ENCODE data around the gene IQSEC1.

IQSEC1 gene

DNA sequence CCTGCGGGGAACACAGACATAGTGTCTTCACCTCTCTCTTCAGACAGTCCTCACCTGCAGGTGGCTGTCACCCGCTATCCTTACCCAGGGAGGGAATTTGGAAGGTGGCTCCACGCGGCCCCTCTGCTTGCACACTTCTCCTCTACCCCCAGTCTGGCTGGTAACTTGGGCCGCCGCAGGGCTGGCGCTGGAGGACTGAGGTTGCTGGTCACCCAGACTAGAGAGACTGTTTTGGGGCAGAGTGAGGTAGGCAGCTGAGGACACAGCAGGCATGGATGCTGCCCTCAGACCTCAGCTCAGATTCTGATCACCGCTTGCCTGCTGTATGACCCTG is 12.6 kb upstream of the IQSEC1 start:
- DNase-seq (ENCODE audit: insufficient read length, low spot score) (no peak), FAIRE-seq (no peak)
- TF ChIP-seq POLR2A (IDR thresholded peaks at IDR 0.05; ENCODE audit: low read depth, low read length), result no peak

DNA sequence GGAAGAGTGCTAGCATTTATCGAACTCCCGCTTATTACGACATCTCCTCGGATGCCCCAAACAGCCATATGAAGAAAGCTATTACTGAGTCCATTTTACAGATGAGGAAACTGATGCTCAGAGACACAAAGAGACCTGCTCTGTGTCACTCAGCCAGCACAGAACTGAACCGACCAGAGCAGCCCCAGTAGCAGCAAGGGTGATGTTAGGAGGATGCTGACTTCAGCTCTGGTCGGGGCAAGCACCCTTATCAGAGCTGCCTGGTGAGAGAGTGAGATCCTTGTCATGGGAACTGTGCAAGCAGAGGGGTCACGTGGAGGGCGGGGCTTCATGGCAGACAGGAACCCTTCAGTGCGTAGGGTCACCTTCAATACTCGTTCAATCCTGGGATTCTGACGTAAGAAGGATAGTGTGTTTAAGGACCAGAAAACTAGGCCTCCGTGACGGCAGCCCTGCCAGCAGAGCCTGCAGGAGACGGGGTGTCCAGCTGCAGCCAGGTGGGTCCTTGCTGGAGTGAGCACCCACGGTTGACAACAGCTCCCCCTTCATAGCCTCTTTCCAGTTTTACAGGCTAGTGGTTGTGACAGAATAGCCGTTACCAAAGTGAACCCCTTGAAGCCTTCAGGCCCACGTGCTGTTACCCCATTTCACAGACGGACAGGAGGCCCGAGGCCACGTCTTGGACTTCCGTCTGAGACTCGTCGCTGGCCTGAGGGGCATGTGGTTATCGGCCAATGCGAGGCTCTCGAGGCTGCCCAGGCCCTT is 12.0 kb upstream of the IQSEC1 start:
- TF ChIP-seq POLR2A (IDR thresholded peaks at IDR 0.05; ENCODE audit: low read depth, low read length), result no peak
- DNase-seq (ENCODE audit: insufficient read length, low spot score) (no peak), FAIRE-seq (no peak)

DNA sequence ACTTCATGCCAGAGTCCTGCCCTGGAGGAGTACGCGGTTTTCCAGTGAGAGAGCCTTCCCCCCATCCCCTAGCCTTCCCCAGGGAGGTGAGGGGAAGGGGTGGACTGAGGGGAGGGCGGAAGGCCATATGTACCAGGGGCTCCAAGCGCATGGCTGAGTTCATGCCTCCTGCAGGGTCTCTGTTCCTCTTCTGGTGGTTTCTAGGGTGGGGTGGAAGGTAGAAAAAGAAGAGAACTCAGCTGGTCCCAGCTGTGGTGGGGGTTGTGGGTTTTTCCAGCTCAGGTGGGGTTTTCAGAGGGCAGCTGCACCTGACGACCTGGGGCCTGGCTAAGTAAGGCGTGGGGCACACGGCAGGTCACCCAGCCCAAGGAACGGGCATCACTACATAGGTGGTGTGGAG is 10.7 kb upstream of the IQSEC1 start:
- DNase-seq (ENCODE audit: insufficient read length, low spot score) (no peak), FAIRE-seq (no peak)
- TF ChIP-seq POLR2A (IDR thresholded peaks at IDR 0.05; ENCODE audit: low read depth, low read length), result no peak

DNA sequence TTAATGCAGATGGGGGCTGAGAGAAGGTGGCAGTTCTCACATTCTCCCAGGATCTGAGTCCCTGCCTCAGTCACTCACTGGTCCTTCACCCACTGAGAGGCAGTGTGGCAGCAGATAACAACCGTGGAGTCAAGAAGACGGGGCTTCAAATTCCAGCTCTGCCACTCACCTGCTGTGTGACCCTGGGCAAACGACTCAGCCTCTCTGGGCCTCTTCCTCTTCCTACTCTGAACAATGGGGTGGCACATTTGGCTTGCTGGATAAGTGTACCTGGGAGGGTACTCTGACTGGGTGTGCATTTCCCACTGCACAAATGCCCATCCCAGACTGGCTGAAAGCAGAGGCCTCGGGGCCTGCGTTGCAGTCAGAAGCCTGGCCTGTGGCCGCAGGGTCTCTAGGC is 10.0 kb upstream of the IQSEC1 start:
- TF ChIP-seq POLR2A (IDR thresholded peaks at IDR 0.05; ENCODE audit: low read depth, low read length), result no peak
- FAIRE-seq, result no peak

DNA sequence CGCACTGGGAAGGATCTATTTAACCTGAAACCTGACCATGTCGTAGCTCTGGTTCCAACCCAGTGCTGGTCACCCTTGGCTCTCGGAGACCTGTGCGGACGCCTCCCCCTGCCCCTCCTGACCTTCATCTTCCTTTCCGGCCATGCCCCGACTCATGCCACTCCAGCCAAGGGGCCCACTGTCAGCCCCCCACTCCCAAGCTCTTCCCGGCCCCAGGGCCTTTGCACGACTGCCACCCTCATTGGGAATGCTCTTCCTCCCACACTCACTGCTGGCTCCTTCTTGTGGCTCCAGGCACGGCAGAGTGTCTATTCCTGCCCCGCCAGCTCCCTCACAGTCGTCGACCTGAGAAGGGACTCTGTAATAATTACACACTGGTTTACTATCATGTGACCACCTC is 9.4 kb upstream of the IQSEC1 start:
- DNase-seq (ENCODE audit: insufficient read length, low spot score) (no peak), FAIRE-seq (no peak)
- TF ChIP-seq POLR2A (IDR thresholded peaks at IDR 0.05; ENCODE audit: low read depth, low read length), result no peak

More for the DNA sequence above, 10.0 kb upstream of the IQSEC1 start:
- DNase-seq (ENCODE audit: insufficient read length, low spot score), result no peak

DNA sequence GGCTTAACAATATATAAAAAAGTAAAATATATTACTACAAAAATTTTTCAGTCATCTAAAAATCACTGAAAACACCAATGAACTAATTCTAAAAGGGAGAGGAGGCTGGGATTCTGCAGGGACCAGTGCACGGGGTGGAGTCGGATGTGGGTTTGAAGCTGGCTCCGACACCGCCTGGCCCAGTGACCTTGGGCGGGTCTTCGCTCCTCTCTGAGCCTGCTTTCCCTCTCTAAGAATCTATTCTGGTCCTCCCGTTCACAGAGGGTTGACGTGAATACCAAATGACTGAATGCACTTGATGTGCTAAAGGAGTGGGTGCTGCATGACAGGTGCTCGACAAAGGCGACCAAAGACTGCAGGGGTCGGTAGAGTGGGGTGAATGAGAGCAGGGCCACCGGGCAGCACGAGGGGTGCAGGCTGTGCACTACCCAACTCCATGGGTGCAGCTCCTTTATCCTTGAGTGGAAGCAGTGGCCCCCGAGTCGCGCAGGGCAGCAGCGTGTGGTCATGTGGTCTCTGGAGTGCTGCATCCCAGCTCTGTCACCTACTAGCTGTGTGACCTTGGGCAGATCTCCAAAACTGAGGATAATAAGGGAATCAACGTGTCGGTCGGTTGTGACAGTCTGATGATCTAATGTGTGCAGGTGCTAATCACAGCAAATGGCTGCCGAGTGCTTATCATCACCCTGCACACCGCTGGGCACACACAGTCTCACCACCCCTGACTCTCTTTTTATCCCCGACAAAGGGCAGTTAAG is 8.6 kb upstream of the IQSEC1 start:
- DNase-seq (ENCODE audit: insufficient read length, low spot score) (no peak), FAIRE-seq (no peak)
- no peak for TF ChIP-seq POLR2A (IDR thresholded peaks at IDR 0.05; ENCODE audit: low read depth, low read length)

DNA sequence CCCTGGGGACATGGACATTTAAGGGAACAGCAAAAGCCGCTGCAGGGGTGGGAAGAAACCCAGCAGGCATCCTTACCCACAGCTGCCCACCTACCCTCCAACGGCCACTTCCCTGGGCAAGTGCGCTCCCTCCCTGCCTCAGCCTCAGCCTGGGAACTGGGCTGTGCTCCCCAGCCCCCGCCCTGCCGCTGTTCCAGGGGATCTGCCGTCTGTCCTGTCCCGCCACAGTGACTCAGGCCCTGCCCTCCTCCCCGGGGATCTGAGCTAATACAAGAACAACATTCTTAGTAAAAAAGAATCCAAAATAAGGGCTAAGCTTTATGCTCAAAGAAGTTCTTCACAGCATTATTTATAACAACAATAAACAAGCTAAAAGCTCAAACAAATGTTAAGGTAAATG is 7.4 kb upstream of the IQSEC1 start:
- no peak for TF ChIP-seq POLR2A (IDR thresholded peaks at IDR 0.05; ENCODE audit: low read depth, low read length)
- FAIRE-seq, result no peak
- no peak for DNase-seq (ENCODE audit: insufficient read length, low spot score)

DNA sequence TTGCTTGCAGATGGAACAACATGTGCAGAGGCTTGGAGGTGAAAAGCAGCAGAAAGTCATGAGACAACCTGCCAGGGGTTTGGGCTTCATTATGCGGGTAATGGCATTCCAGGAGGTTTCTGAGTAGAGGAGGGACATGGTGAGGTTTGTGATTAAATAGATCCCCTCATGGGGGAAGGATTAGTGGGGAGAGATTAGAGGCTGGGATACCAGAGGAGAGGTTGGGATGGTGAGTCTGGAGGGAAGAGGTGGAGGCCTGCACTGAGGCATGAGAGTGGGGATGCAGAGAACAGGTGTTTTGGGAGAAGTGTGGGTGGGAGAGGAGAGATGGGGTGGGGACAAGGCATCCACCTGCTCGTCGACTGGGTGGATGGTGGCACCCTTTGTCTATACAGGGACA is 6.8 kb upstream of the IQSEC1 start:
- no peak for TF ChIP-seq POLR2A (IDR thresholded peaks at IDR 0.05; ENCODE audit: low read depth, low read length)
- DNase-seq (ENCODE audit: insufficient read length, low spot score) (no peak), FAIRE-seq (no peak)

DNA sequence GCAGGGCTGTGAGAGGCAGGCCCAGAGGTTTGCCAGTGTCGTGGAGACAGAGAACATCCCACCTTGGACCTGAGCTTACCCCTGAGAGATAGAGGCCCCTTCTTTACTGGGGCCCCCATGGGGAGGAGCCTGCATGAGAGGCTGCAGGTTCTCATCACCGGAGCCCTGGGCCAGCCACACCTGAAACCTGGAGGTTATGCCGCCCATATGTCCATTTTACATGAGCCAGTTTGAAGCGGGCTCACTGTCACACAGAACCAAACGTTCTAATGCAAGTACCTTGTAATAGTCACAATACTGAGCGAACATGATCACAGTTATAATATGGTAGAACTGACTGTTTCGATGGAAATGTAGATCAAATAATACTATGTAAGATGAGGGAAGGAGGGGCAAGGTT is 6.3 kb upstream of the IQSEC1 start:
- no peak for TF ChIP-seq POLR2A (IDR thresholded peaks at IDR 0.05; ENCODE audit: low read depth, low read length)
- FAIRE-seq, result no peak

DNA sequence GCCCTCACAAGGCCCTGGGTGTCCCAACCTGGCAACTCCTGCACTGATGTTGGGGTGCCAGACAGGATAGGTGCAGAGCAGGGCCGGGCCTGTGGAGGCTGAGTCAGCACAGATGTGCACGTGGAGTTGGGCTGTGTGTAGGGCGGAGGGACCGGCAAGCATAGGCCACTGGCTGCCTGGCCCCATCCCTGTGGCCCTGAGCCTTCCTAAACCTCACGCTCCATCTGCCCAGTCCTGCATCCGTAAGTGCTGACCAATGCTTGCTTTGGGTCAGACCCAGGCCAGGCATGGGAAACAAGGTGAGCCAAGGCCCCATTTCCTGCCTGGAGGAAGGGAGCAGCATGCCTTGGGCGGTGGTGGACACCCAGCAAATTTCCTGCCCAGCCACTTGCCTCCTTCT is 5.8 kb upstream of the IQSEC1 start:
- no peak for DNase-seq (ENCODE audit: insufficient read length, low spot score)
- no peak for TF ChIP-seq POLR2A (IDR thresholded peaks at IDR 0.05; ENCODE audit: low read depth, low read length)
- no peak for FAIRE-seq

More for the DNA sequence above, 6.3 kb upstream of the IQSEC1 start:
- no peak for DNase-seq (ENCODE audit: insufficient read length, low spot score)

DNA sequence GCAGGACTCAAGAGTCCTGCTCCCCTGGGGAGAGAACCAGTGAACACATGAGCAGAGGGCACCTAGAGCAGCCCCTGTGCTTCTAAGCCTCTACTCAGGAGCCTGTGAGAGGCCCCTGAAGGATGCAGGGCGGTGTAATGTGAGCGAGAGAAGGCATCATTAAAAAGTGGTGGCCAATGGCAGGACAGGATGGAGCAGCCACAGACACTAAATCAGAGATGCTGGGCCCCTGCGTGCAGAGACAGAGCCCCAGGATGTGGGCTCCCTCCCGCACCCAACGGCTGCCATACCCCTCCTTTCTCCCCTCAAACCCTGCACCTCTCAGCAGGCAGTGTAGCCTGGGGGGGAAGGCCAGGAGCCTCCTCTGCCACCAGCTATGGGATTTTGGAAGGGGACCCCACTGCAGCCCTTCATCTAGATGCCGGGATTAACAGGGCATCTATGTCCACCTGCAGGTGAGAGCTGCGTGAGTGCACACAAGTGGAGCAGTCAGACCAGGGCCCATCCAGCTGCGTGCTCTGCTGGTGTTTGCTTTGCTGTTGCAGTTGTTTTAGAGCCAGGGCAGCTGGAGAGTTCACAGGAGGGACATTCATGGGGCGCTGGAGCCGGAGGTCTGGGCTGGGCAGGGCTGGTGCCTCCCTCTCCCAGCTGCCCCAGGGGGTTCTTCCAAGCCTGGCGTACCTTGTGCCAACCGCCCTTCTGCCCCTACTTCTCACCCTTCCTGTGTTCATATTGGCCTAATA is 5.1 kb upstream of the IQSEC1 start:
- FAIRE-seq (no peak), DNase-seq (ENCODE audit: insufficient read length, low spot score) (no peak)
- TF ChIP-seq POLR2A (IDR thresholded peaks at IDR 0.05; ENCODE audit: low read depth, low read length), result no peak

DNA sequence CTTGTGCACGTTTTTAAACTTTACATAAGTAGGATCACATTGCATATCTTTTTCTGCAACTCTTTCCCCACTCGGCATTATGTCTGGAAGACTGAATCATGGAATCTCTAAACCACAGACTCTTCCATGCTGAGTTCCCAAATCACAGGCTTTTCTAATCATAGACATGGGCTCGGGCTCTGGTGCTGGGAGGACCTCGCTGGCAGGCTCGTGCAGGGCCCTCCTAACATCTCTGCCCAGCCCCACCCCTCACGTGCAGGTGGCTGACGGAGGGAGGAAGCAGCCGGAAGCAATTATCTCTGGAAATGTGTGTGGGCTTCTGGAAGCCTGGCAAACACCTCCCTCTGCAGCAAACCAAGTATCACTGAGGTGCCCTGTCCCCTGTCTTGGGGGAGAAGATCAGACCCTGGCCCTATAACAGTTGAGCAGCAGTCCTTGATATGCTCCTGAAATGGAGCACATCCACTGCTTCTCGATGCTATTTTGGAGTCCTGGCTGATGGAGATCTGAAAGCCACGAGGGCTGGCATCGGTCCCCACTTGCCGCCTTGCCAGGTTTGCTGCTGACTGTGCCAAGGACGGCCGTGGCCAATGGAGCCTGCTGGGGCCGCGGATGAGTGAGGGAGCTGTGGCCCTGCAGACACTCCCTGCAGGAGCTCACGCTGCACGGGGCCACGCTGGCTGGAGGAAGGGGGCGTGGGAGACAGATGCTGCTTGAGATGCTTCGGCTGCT is 4.4 kb upstream of the IQSEC1 start:
- DNase-seq (ENCODE audit: insufficient read length, low spot score) (no peak), FAIRE-seq (no peak)
- no peak for TF ChIP-seq POLR2A (IDR thresholded peaks at IDR 0.05; ENCODE audit: low read depth, low read length)

DNA sequence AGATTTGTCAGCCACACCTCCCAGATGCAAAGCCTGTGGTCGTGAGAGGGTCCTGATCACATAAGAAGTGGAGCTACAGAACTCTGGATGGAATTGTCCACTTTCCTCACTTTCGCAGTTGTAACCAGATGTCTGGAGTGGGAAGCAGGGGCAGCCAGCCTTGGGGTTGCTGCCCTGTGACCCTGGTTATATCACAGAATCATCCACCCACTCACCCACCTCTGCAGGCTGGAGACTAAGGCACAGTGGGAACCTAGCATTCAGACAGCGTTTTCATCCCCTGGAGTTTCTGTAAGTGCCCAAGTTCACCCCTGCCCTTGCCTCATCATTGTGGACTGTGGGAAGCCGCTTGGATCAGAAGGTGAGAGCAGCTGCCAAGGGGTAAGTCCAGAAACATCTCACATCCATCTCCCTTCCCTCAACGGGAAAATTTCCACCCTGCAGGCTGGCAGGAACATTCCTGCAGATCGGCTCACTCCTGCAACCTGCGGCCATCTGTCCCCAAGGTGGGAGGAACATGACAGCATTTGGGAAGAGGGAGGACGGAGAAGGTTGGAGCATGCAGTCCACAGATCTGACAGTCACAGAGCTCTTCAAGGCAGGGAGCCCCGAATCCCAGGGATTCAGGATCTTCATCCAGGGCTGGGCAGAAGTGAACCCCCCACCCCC is 2.9 kb upstream of the IQSEC1 start:
- DNase-seq (ENCODE audit: insufficient read length, low spot score), result no peak
- no peak for TF ChIP-seq POLR2A (IDR thresholded peaks at IDR 0.05; ENCODE audit: low read depth, low read length)
- FAIRE-seq, result no peak

Data from H54 (cell line).